Hematopoietic multipotent progenitor cell treated with erythropoietin and hydrocortisone succinate and interleukin-3 and kit ligand, for 6 days (in vitro differentiated cells): ENCODE data around the gene RALGAPA2.

Experiments used
- DNase-seq: peaks from one replicate; pipeline ENCODE4 v3.0.0-alpha.2; 2015

Gene RALGAPA2

GRCh38 chr20:20455926-20456325 lies 256.5 kb downstream of the RALGAPA2 start:
- no peak for DNase-seq

GRCh38 chr20:20454850-20455627 lies 257.4 kb downstream of the RALGAPA2 start:
- DNase-seq: no peak

GRCh38 chr20:20454367-20454766 lies 258.1 kb downstream of the RALGAPA2 start:
- DNase-seq: no peak

GRCh38 chr20:20452254-20452676 lies 260.2 kb downstream of the RALGAPA2 start:
- DNase-seq: peak; percentile 55

- peak; percentile 41 for DNase-seq
Observed at GRCh38 chr20:20450521-20450920, 261.9 kb downstream of the RALGAPA2 start.

GRCh38 chr20:20448881-20449280 lies 263.6 kb downstream of the RALGAPA2 start:
- no peak for DNase-seq

- no peak for DNase-seq
Observed at GRCh38 chr20:20447196-20447595, 265.2 kb downstream of the RALGAPA2 start.

GRCh38 chr20:20446425-20447015 lies 265.9 kb downstream of the RALGAPA2 start:
- DNase-seq: no peak

GRCh38 chr20:20446001-20446400 lies 266.4 kb downstream of the RALGAPA2 start:
- DNase-seq: no peak

- DNase-seq: peak; percentile 27
Observed at GRCh38 chr20:20443504-20443903, 268.9 kb downstream of the RALGAPA2 start.

GRCh38 chr20:20442466-20442865 lies 270.0 kb downstream of the RALGAPA2 start:
- peak; percentile 64 for DNase-seq

- no peak for DNase-seq
Observed at GRCh38 chr20:20440886-20441658, 271.4 kb downstream of the RALGAPA2 start.

GRCh38 chr20:20440481-20440880 lies 272.0 kb downstream of the RALGAPA2 start:
- DNase-seq: no peak

GRCh38 chr20:20439602-20440190 lies 272.7 kb downstream of the RALGAPA2 start:
- DNase-seq: no peak

GRCh38 chr20:20437314-20437713 lies 275.1 kb downstream of the RALGAPA2 start:
- DNase-seq: no peak

- no peak for DNase-seq
Observed at GRCh38 chr20:20436689-20437088, 275.8 kb downstream of the RALGAPA2 start.

- peak; percentile 11 for DNase-seq
Observed at GRCh38 chr20:20435453-20435852, 277.0 kb downstream of the RALGAPA2 start.

GRCh38 chr20:20432618-20433286 lies 279.7 kb downstream of the RALGAPA2 start:
- no peak for DNase-seq

- DNase-seq: no peak
Observed at GRCh38 chr20:20430066-20430465, 282.4 kb downstream of the RALGAPA2 start.

GRCh38 chr20:20428067-20428466 lies 284.4 kb downstream of the RALGAPA2 start:
- no peak for DNase-seq

GRCh38 chr20:20427227-20427864 lies 285.1 kb downstream of the RALGAPA2 start:
- no peak for DNase-seq

GRCh38 chr20:20426655-20426907 lies 285.9 kb downstream of the RALGAPA2 start:
- no peak for DNase-seq
